DOHH2 (cell line): ENCODE data around the gene PSMC5.

Experiments
- H3F3A ChIP-seq: fragments of 200-600 bp; sonication (generic), shearing (Covaris generic); 2 replicates; pipeline ENCODE4 v1.6.0; 2016; ENCODE audit warnings: antibody characterized with exemption, mild to moderate bottlenecking; ENCODE audit not compliant: control insufficient read depth, insufficient read depth
- H3K27ac ChIP-seq: fragments of 200-600 bp; sonication (generic); 2 replicates; pipeline ENCODE4 v1.5.1; 2014; ENCODE audit warnings: low read depth, mild to moderate bottlenecking, low read length, moderate library complexity
- H3K27me3 ChIP-seq: fragments of 200-600 bp; sonication (generic); 2 replicates; pipeline ENCODE4 v1.6.1; 2014; ENCODE audit warnings: mild to moderate bottlenecking, low read length, mixed read lengths; ENCODE audit not compliant: control insufficient read depth
- H3K36me3 ChIP-seq: fragments of 200-600 bp; sonication (generic); 2 replicates; pipeline ENCODE4 v1.6.1; 2014; ENCODE audit warnings: mild to moderate bottlenecking, low read length, moderate library complexity, mixed read lengths; ENCODE audit not compliant: control insufficient read depth
- H3K4me1 ChIP-seq: fragments of 200-600 bp; sonication (generic); 2 replicates; pipeline ENCODE4 v1.6.1; 2014; ENCODE audit warnings: mild to moderate bottlenecking, low read length, mixed read lengths; ENCODE audit not compliant: control insufficient read depth
- H3K4me2 ChIP-seq: fragments of 200-600 bp; sonication (generic); 2 replicates; pipeline ENCODE4 v1.6.0; 2014; ENCODE audit warnings: mild to moderate bottlenecking, low read length, moderate library complexity
- H3K4me3 ChIP-seq: fragments of 200-600 bp; sonication (generic); 2 replicates; pipeline ENCODE4 v1.5.1; 2014; ENCODE audit warnings: mild to moderate bottlenecking, low read length, mixed read lengths
- H3K79me2 ChIP-seq: fragments of 200-600 bp; sonication (generic); 2 replicates; pipeline ENCODE4 v1.6.1; 2014; ENCODE audit warnings: mild to moderate bottlenecking, low read length, mixed read lengths; ENCODE audit not compliant: control insufficient read depth
- H3K9me2 ChIP-seq: fragments of 200-600 bp; sonication (generic); replicated peaks from 2 replicates; pipeline ENCODE4 v1.6.1; 2014; ENCODE audit warnings: mild to moderate bottlenecking, low read length, mixed read lengths; ENCODE audit not compliant: control insufficient read depth
- H3K9me3 ChIP-seq: fragments of 200-600 bp; sonication (generic); 2 replicates; pipeline ENCODE4 v1.6.1; 2014; ENCODE audit warnings: antibody characterized with exemption, low read length, mixed read lengths; ENCODE audit not compliant: control insufficient read depth, insufficient read depth
- H4K20me1 ChIP-seq: fragments of 200-600 bp; sonication (generic); 2 replicates; pipeline ENCODE4 v1.6.0; 2014; ENCODE audit warnings: low read depth, mild to moderate bottlenecking, antibody characterized with exemption, low read length, moderate library complexity; ENCODE audit not compliant: control insufficient read depth, insufficient read depth
- EZH2phosphoT487 ChIP-seq: fragments of 200-600 bp; sonication (generic); IDR thresholded peaks from 2 replicates; pipeline ENCODE4 v1.6.1; 2017; ENCODE audit warnings: borderline replicate concordance, mild to moderate bottlenecking, antibody characterized with exemption, low read length, moderate library complexity, mixed read lengths
- TF ChIP-seq, protein P1 (sequence below): fragments of 200-600 bp; sonication (generic); IDR thresholded peaks from one replicate; pipeline ENCODE4 v1.5.1; 2014; ENCODE audit warnings: antibody characterized with exemption, mild to moderate bottlenecking, low read depth, low read length; ENCODE audit not compliant: poor library complexity, severe bottlenecking

Gene PSMC5

DNA sequence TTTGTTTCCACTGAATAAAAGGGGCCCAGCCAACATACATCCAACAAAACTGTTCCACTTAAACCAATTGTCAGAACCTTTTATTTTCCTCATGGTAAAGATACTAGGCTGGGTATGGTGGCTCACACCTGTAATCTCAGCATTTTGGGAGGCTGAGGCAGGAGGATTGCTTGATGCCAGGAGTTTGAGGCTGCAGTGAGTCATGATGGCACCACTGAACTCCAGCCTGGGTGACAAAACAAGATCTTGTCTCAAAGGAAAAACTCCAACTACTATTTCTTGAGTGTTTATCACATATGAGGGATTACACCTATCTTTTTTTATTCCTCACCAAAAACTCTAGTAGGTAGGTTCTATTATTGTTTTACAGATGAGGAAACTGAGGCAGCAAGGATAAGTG lies 4.7 kb upstream of the PSMC5 start:
- Histone ChIP-seq H3K4me3 (no peak overlapping the region), H3K79me2 (peaks cover 61% of the 10 kb centered on the region), H3K4me1 (peaks cover 27% of the 10 kb centered on the region), H3F3A (peaks cover 22% of the 10 kb centered on the region), H3K9me2 (no peaks in the 10 kb centered on the region), H3K9me3 (no peaks in the 10 kb centered on the region), H3K27me3 (no peaks in the 10 kb centered on the region), H4K20me1 (peaks cover 6% of the 10 kb centered on the region; the same call in 1 of the 2 replicates), H3K27ac (no peak overlapping the region), H3K4me2 (no peak overlapping the region), H3K36me3 (peaks cover 86% of the 10 kb centered on the region)
- no peak for TF ChIP-seq EZH2phosphoT487
- TF ChIP-seq, protein P1, sequence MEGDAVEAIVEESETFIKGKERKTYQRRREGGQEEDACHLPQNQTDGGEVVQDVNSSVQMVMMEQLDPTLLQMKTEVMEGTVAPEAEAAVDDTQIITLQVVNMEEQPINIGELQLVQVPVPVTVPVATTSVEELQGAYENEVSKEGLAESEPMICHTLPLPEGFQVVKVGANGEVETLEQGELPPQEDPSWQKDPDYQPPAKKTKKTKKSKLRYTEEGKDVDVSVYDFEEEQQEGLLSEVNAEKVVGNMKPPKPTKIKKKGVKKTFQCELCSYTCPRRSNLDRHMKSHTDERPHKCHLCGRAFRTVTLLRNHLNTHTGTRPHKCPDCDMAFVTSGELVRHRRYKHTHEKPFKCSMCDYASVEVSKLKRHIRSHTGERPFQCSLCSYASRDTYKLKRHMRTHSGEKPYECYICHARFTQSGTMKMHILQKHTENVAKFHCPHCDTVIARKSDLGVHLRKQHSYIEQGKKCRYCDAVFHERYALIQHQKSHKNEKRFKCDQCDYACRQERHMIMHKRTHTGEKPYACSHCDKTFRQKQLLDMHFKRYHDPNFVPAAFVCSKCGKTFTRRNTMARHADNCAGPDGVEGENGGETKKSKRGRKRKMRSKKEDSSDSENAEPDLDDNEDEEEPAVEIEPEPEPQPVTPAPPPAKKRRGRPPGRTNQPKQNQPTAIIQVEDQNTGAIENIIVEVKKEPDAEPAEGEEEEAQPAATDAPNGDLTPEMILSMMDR: no peak

DNA sequence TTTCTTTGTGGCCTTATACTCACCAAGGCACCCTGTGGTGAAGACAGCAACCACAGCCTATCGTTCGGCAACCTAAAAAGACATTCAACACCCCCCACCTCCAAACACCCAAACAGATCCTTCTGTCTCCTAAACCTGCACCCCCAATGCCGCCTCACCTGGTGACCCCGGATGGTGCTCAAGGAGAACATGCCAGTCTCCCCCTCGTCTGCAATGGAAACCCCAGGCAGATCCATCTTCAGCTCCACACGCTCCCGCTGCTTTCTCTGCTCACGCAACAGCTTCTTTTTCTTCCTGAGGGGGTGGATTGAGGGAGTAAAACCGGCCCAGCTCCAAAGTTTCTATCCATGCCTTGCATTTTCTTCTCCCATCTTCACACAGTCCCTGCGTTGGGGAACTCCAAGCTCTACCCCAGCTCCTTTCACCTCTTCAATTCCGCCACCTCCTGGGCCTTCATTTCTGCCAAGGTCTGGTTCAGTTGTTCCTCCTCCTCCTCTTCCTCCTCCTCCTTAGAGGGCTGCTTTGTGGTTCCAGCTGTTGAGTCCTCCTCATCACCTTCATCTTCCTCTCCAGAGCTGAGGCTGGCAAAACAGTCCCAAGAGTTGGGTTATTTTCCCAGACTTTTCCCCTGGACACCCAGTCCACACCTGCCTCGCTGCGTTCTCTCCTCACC lies 3.4 kb upstream of the PSMC5 start:
- H3K4me3 ChIP-seq: no peak overlapping the region
- no peaks in the 10 kb centered on the region for H3K9me3 ChIP-seq
- no peaks in the 10 kb centered on the region for H3K9me2 ChIP-seq
- no peak overlapping the region for H3K27ac ChIP-seq
- H4K20me1 ChIP-seq: peaks cover 12% of the 10 kb centered on the region; the same call in 1 of the 2 replicates
- H3K4me2 ChIP-seq: no peak overlapping the region
- H3K36me3 ChIP-seq: peaks cover 85% of the 10 kb centered on the region
- TF ChIP-seq EZH2phosphoT487: no peak
- TF ChIP-seq, protein P1: no peak
- H3K79me2 ChIP-seq: peaks cover 65% of the 10 kb centered on the region
- no peaks in the 10 kb centered on the region for H3K27me3 ChIP-seq
- peaks cover 35% of the 10 kb centered on the region for H3K4me1 ChIP-seq
- peaks cover 18% of the 10 kb centered on the region for H3F3A ChIP-seq

DNA sequence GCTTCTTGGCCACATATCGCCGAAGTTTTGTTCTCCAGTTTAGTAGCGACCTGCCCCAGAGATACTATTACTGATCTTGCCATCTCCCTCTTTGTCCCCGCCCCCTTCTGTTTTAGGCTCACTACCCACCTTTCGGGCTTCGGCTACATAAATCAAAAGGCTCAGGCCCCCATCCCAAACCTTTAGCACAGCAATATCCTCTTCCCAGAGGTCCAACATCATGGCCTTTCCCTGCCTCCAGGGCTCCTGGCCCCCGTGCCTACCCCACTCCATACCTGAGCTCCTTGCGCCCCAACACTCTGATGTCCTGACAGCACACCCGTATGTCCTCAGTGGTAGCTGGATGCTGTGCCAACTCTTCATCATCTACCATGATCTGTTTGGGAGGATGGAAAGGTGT lies 2.9 kb upstream of the PSMC5 start:
- Histone ChIP-seq H3K4me3 (no peak overlapping the region), H3K79me2 (peaks cover 69% of the 10 kb centered on the region), H3K4me1 (peaks cover 41% of the 10 kb centered on the region), H3K27ac (no peak overlapping the region), H3K36me3 (peaks cover 85% of the 10 kb centered on the region), H3K27me3 (no peaks in the 10 kb centered on the region), H3F3A (peaks cover 14% of the 10 kb centered on the region; the same call in 1 of the 2 replicates), H3K9me3 (no peaks in the 10 kb centered on the region), H3K4me2 (no peak overlapping the region), H4K20me1 (peaks cover 12% of the 10 kb centered on the region; the same call in 1 of the 2 replicates), H3K9me2 (no peaks in the 10 kb centered on the region)
- TF ChIP-seq, protein P1: no peak
- TF ChIP-seq EZH2phosphoT487: no peak
